Uterus (tissue), 4 donors: Measurements from ENCODE around the gene TBL1X. TPM values are rescaled to one million over a fixed set of nuclear protein-coding genes. Genes with fewer than 3 reads are reported as not detected.

Source experiments
- DNase-seq, 2 donors: peaks; one replicate each; pipeline ENCODE4 v3.0.0-alpha.2; 2019 to 2020
- H3K27ac ChIP-seq, 2 donors: fragments of 200-600 bp; sonication (generic); 1 replicate in 1 of 2; 2 replicates in 1 of 2; pipeline ENCODE4 v1.5.1; 2016 to 2018
- H3K27me3 ChIP-seq, 2 donors: fragments of 200-600 bp; sonication (generic); one replicate each; pipeline ENCODE4 v1.5.1; 2018 to 2019; ENCODE audit warnings: control low read depth in 1 of 2
- H3K36me3 ChIP-seq, 2 donors: fragments of 200-600 bp; sonication (generic); one replicate each; pipeline ENCODE4 v1.5.1; 2019; ENCODE audit warnings: control low read depth in 1 of 2
- H3K4me1 ChIP-seq, 2 donors: fragments of 200-600 bp; sonication (generic); one replicate each; pipeline ENCODE4 v1.5.1; 2018 to 2019; ENCODE audit warnings: control low read depth in 1 of 2
- H3K4me3 ChIP-seq, 2 donors: fragments of 200-600 bp; sonication (generic); 1 replicate in 1 of 2; 2 replicates in 1 of 2; pipeline ENCODE4 v1.5.1; 2018 to 2019; ENCODE audit warnings: mild to moderate bottlenecking in 1 of 2
- H3K9me3 ChIP-seq, 2 donors: fragments of 200-600 bp; sonication (generic); one replicate each; pipeline ENCODE4 v1.5.1; 2019; ENCODE audit warnings: control low read depth in 1 of 2
- CTCF ChIP-seq, 4 experiments: fragments of 200-600 bp in 2 of 4; fragments of 450-650 bp in 2 of 4; sonication (generic) in 2 of 4; IDR thresholded peaks; one replicate each; pipeline ENCODE4 v1.5.1; 2016 to 2019; ENCODE audit warnings: antibody characterized with exemption in 4 of 4, mild to moderate bottlenecking in 2 of 4, moderate library complexity in 1 of 4
- POLR2A ChIP-seq, 2 donors: fragments of 450-650 bp; IDR thresholded peaks; one replicate each; pipeline ENCODE4 v1.6.1; 2016; ENCODE audit warnings: antibody characterized with exemption in 2 of 2, mild to moderate bottlenecking in 1 of 2, moderate library complexity in 1 of 2
- intact Hi-C: fragments of 100-400 bp; cut with DNase I; formaldehyde crosslinking; loops from one replicate; pipeline ENCODE4 v1.15.1; 2023; ENCODE audit warnings: low total_unique reads
- total RNA-seq, 4 donors: library from RNA; depleted of rRNA in 3 of 4; stranded (reverse); fragments of >200 nt in 3 of 4; gene quantifications; one replicate each; pipeline versions ENCODE4 v1.1.0 to v1.2.4, GENCODE V29; 2014 to 2023
- donor health status: DM: yes; HTN: yes; CAD: no.

The TBL1X gene
- total RNA-seq, 4 donors from 2014 or later = 15.4 to 121 (median 47.7) TPM

GRCh38 chrX:9635803-9636202 is 170.9 kb downstream of the TBL1X start:
- Histone ChIP-seq H3K4me3 (no peak overlapping the region), H3K9me3 (no peaks in the 10 kb centered on the region), H3K27me3 (no peaks in the 10 kb centered on the region), H3K4me1 (no peaks in the 10 kb centered on the region), H3K27ac (peak overlapping the region; percentile 32 to 70), H3K36me3 (no peaks in the 10 kb centered on the region)
- TF ChIP-seq POLR2A (IDR thresholded peaks at IDR 0.05) (no peak), CTCF (IDR thresholded peaks at IDR 0.05) (no peak)
- DNase-seq = peak; percentile 26 to 52
- intact Hi-C loops = no loop called here

- Histone ChIP-seq H3K4me3 (no peak overlapping the region), H3K4me1 (no peaks in the 10 kb centered on the region), H3K9me3 (no peaks in the 10 kb centered on the region), H3K27me3 (no peaks in the 10 kb centered on the region), H3K27ac (no peak overlapping the region), H3K36me3 (no peaks in the 10 kb centered on the region)
- TF ChIP-seq CTCF (IDR thresholded peaks at IDR 0.05) = no peak
- TF ChIP-seq POLR2A (IDR thresholded peaks at IDR 0.05) = no peak
- DNase-seq = no peak
- intact Hi-C loops = no loop called here
Observed at GRCh38 chrX:9638871-9639270, 174.0 kb downstream of the TBL1X start.

GRCh38 chrX:9642270-9642995 is 177.6 kb downstream of the TBL1X start:
- intact Hi-C loops = no loop called here
- H3K4me1 ChIP-seq = no peaks in the 10 kb centered on the region
- no peak overlapping the region for H3K27ac ChIP-seq
- no peak for TF ChIP-seq CTCF (IDR thresholded peaks at IDR 0.05)
- TF ChIP-seq POLR2A (IDR thresholded peaks at IDR 0.05) = no peak
- H3K9me3 ChIP-seq = no peaks in the 10 kb centered on the region
- H3K27me3 ChIP-seq = no peaks in the 10 kb centered on the region
- no peak for DNase-seq
- H3K36me3 ChIP-seq = no peaks in the 10 kb centered on the region
- no peak overlapping the region for H3K4me3 ChIP-seq

- intact Hi-C loops = no loop called here
- no peak for TF ChIP-seq POLR2A (IDR thresholded peaks at IDR 0.05)
- TF ChIP-seq CTCF (IDR thresholded peaks at IDR 0.05) = no peak
- Histone ChIP-seq H3K36me3 (no peaks in the 10 kb centered on the region), H3K27me3 (no peaks in the 10 kb centered on the region), H3K9me3 (no peaks in the 10 kb centered on the region), H3K4me3 (no peak overlapping the region), H3K4me1 (no peaks in the 10 kb centered on the region), H3K27ac (no peak overlapping the region)
- no peak for DNase-seq
Observed at GRCh38 chrX:9643807-9644206, 178.9 kb downstream of the TBL1X start.

- DNase-seq = peak; percentile 38 to 41
- no peaks in the 10 kb centered on the region for H3K36me3 ChIP-seq
- TF ChIP-seq POLR2A (IDR thresholded peaks at IDR 0.05) = no peak
- TF ChIP-seq CTCF (IDR thresholded peaks at IDR 0.05) = no peak
- H3K4me1 ChIP-seq = no peaks in the 10 kb centered on the region
- intact Hi-C loops = no loop called here
- no peak overlapping the region for H3K27ac ChIP-seq
- H3K27me3 ChIP-seq = no peaks in the 10 kb centered on the region
- H3K4me3 ChIP-seq = no peak overlapping the region
- H3K9me3 ChIP-seq = no peaks in the 10 kb centered on the region
Observed at GRCh38 chrX:9644335-9644734, 179.5 kb downstream of the TBL1X start.
